ENCODE results near the gene HAL. TPM values are rescaled to one million over a fixed set of nuclear protein-coding genes. Genes with fewer than 3 reads are reported as not detected.

Gene HAL
- total and polyA plus RNA-seq, 2 of the 8 experiments (the other 6 are each of a cell fraction or from before 2014, with no cell fraction given) = 0.12 to 0.17 TPM

GRCh38 chr12:96034621-96035282 is 38.6 kb upstream of the HAL start (continued):
- TF ChIP-seq, protein P1, sequence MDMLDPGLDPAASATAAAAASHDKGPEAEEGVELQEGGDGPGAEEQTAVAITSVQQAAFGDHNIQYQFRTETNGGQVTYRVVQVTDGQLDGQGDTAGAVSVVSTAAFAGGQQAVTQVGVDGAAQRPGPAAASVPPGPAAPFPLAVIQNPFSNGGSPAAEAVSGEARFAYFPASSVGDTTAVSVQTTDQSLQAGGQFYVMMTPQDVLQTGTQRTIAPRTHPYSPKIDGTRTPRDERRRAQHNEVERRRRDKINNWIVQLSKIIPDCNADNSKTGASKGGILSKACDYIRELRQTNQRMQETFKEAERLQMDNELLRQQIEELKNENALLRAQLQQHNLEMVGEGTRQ (IDR thresholded peaks at IDR 0.05; ENCODE audit: low read length) = no peak
- TF ChIP-seq SP4 (IDR thresholded peaks at IDR 0.05; ENCODE audit: low read length) (no peak), TEAD4 (IDR thresholded peaks at IDR 0.05; ENCODE audit: low read depth, low read length) (no peak)
